ENCODE results near the gene FNDC3A. TPM values are rescaled to one million over a fixed set of nuclear protein-coding genes. Genes with fewer than 3 reads are reported as not detected.

Gene FNDC3A
- total RNA-seq, 5 donors from 2014 or later (not counting 1 experiment from before 2014, with no cell fraction given): 29.7 to 44.4 (median 32.0) TPM

DNA sequence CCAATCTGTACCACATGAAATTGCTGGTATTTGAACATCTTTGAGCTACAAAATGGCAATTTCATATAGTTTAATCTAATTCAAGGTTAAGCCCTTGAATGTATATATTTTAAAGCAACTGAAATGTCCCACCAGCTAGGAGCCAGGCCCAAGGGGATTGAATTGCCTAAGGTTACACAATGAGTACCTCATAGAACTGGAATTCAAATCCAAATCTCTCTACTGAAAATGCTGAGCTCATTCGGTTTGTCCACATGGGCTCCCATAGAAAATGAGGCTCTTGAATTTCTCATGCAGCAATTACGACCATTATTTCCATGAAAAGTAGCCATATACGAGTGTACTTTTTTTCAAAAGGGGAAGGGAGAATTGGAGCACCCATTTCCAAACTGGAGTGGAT is 31.5 kb upstream of the FNDC3A start:
- H3K27me3 Mint-ChIP-seq: peaks cover 2 to 5% of the 10 kb centered on the region in 2 donors
- H3K36me3 Mint-ChIP-seq: no peaks in the 10 kb centered on the region
- ATAC-seq (replicated peaks in 1 of 4) (no peak), DNase-seq (no peak)
- H3K9me3 Mint-ChIP-seq: no peaks in the 10 kb centered on the region
- POLR2A ChIA-PET: no interaction called here
- H3K27ac ChIP-seq (ENCODE audit: low read length): no peak overlapping the region
- no peaks in the 10 kb centered on the region for H3K27me3 ChIP-seq (replicated peaks in 1 of 2; ENCODE audit: control insufficient read depth in 2 of 2, extremely low read depth in 1 of 2, insufficient read depth in 2 of 2, low read length in 1 of 2)
- no peaks in the 10 kb centered on the region for H3K36me3 ChIP-seq (ENCODE audit: control insufficient read depth in 2 of 2, extremely low read depth in 1 of 2, insufficient read depth in 1 of 2, low read length in 1 of 2)
- no peak overlapping the region for H3K4me3 Mint-ChIP-seq
- peaks cover 6 to 13% (median 9%) of the 10 kb centered on the region in 3 donors for H3K4me1 Mint-ChIP-seq
- H3K27ac Mint-ChIP-seq: no peak overlapping the region
- CTCF ChIA-PET: no interaction called here
- no peaks in the 10 kb centered on the region for H3K9me3 ChIP-seq
- no peaks in the 10 kb centered on the region for H3K4me1 ChIP-seq (ENCODE audit: control insufficient read depth in 1 of 2, extremely low read depth in 1 of 2, insufficient read depth in 2 of 2, low read length in 2 of 2)
- 100% methylated on average over 1 of the region's 3 CpGs for WGBS (ENCODE audit: insufficient coverage)
- no peak overlapping the region for H3K4me3 ChIP-seq (ENCODE audit: control insufficient read depth in 1 of 2, extremely low read depth in 1 of 2, low read length in 1 of 2)

GRCh38 chr13:48945626-48946025 is 30.1 kb upstream of the FNDC3A start:
- H3K36me3 Mint-ChIP-seq: no peaks in the 10 kb centered on the region
- ATAC-seq (replicated peaks in 1 of 4) (no peak), DNase-seq (no peak)
- peaks cover 2 to 5% of the 10 kb centered on the region in 2 donors for H3K27me3 Mint-ChIP-seq
- Histone ChIP-seq H3K27me3 (replicated peaks in 1 of 2; ENCODE audit: control insufficient read depth in 2 of 2, extremely low read depth in 1 of 2, insufficient read depth in 2 of 2, low read length in 1 of 2) (no peaks in the 10 kb centered on the region), H3K4me3 (ENCODE audit: control insufficient read depth in 1 of 2, extremely low read depth in 1 of 2, low read length in 1 of 2) (no peak overlapping the region), H3K36me3 (ENCODE audit: control insufficient read depth in 2 of 2, extremely low read depth in 1 of 2, insufficient read depth in 1 of 2, low read length in 1 of 2) (no peaks in the 10 kb centered on the region), H3K9me3 (no peaks in the 10 kb centered on the region), H3K27ac (ENCODE audit: low read length) (no peak overlapping the region), H3K4me1 (ENCODE audit: control insufficient read depth in 1 of 2, extremely low read depth in 1 of 2, insufficient read depth in 2 of 2, low read length in 2 of 2) (no peaks in the 10 kb centered on the region)
- H3K4me3 Mint-ChIP-seq: no peak overlapping the region
- no CpG with 5 or more reads among the region's 1 CpG for WGBS (ENCODE audit: insufficient coverage)
- CTCF ChIA-PET: no interaction called here
- H3K27ac Mint-ChIP-seq: no peak overlapping the region
- POLR2A ChIA-PET: no interaction called here
- H3K9me3 Mint-ChIP-seq: no peaks in the 10 kb centered on the region
- H3K4me1 Mint-ChIP-seq: peaks cover 0 to 2% (median 0%) of the 10 kb centered on the region in 3 donors

DNA sequence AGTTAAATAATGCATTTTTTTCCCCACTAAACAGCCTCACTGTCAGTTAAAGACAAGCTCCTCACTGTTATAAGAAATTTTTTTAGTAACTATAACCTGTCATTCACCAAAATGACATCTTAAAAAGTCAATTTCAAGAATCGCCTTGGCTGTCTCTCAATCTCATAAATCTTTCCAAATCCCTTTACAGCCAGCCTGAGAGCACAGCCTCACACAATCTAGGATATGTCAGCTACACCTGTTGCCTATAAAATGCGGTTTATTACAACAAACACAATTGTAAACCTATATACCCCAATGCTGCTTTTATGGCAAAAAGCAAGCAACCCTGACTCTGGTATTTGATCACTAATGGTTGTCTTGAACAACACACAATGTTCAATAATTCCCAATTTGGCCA is 29.5 kb upstream of the FNDC3A start:
- POLR2A ChIA-PET: no interaction called here
- no peaks in the 10 kb centered on the region for H3K36me3 Mint-ChIP-seq
- no peaks in the 10 kb centered on the region for H3K9me3 Mint-ChIP-seq
- no peak overlapping the region for H3K27ac Mint-ChIP-seq
- H3K9me3 ChIP-seq: no peaks in the 10 kb centered on the region
- peaks cover 2 to 5% of the 10 kb centered on the region in 2 donors for H3K27me3 Mint-ChIP-seq
- ATAC-seq (replicated peaks in 1 of 4) (no peak), DNase-seq (no peak)
- 86% methylated on average over 1 of the region's 2 CpGs for WGBS (ENCODE audit: insufficient coverage)
- H3K4me1 Mint-ChIP-seq: no peaks in the 10 kb centered on the region
- H3K4me3 ChIP-seq (ENCODE audit: control insufficient read depth in 1 of 2, extremely low read depth in 1 of 2, low read length in 1 of 2): no peak overlapping the region
- H3K4me1 ChIP-seq (ENCODE audit: control insufficient read depth in 1 of 2, extremely low read depth in 1 of 2, insufficient read depth in 2 of 2, low read length in 2 of 2): no peaks in the 10 kb centered on the region
- CTCF ChIA-PET: interaction anchor here in 1 of 2 donors (0.5 to 0.6 kb wide), 2 partner anchors 235 to 577 kb away, joined by 3 to 7 read pairs; no protein-coding TSS in a partner anchor
- no peaks in the 10 kb centered on the region for H3K27me3 ChIP-seq (replicated peaks in 1 of 2; ENCODE audit: control insufficient read depth in 2 of 2, extremely low read depth in 1 of 2, insufficient read depth in 2 of 2, low read length in 1 of 2)
- H3K27ac ChIP-seq (ENCODE audit: low read length): no peak overlapping the region
- H3K4me3 Mint-ChIP-seq: no peak overlapping the region
- H3K36me3 ChIP-seq (ENCODE audit: control insufficient read depth in 2 of 2, extremely low read depth in 1 of 2, insufficient read depth in 1 of 2, low read length in 1 of 2): no peaks in the 10 kb centered on the region

DNA sequence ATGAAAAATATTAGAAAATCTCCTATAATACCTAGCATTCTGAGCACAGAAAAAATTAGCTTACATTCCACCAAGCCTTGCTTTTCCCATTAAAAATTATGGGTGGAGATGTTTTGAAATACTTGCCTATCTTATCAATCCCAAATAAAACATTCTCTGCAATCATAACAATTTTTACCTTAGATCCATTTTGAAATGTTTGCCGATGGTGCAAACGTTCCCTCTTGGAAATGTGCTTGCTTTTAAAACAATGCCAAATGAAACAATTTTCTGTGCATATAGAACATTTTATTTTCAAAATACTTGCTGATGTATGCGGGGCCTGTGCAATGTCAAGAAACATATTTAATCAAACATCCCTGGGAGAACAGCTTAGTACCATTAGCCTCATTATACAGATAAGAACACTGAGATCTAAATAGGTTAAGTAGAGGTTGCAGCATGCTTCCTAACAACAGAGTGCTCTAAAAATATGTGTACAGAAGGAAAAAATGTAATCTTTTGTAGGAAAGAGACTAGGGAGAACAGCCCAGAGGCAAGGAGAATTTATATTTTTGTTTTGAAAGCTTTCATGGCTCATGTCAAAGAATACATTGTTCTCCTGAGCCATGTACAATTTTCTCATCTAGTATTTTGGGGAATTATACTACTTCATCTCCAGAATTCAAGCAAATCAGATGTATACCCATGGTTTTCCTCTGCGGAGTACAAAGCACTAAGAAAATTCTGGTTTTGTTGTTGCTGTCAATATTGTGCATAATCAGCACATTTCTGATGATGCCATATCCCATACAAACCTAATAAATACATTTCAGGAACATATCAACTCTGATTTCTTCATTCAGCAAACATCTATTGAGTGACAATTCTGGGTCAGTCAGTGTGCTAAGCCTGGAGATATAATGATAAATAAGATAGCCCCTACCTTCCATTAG is 25.9 kb upstream of the FNDC3A start:
- no peaks in the 10 kb centered on the region for H3K36me3 ChIP-seq (ENCODE audit: control insufficient read depth in 2 of 2, extremely low read depth in 1 of 2, insufficient read depth in 1 of 2, low read length in 1 of 2)
- DNase-seq: no peak
- ATAC-seq (replicated peaks in 1 of 4): no peak
- WGBS (ENCODE audit: insufficient coverage): no CpG with 5 or more reads among the region's 4 CpGs
- no peaks in the 10 kb centered on the region for H3K4me1 ChIP-seq (ENCODE audit: control insufficient read depth in 1 of 2, extremely low read depth in 1 of 2, insufficient read depth in 2 of 2, low read length in 2 of 2)
- no peaks in the 10 kb centered on the region for H3K27me3 Mint-ChIP-seq
- ChIA-PET CTCF (no interaction called here), POLR2A (interaction anchor here in 1 of 2 donors (0.6 kb wide), 1 partner anchor 47 kb away, joined by 3 read pairs; no protein-coding TSS in a partner anchor)
- no peak overlapping the region for H3K4me3 ChIP-seq (ENCODE audit: control insufficient read depth in 1 of 2, extremely low read depth in 1 of 2, low read length in 1 of 2)
- H3K4me3 Mint-ChIP-seq: no peak overlapping the region
- no peaks in the 10 kb centered on the region for H3K36me3 Mint-ChIP-seq
- H3K27me3 ChIP-seq (replicated peaks in 1 of 2; ENCODE audit: control insufficient read depth in 2 of 2, extremely low read depth in 1 of 2, insufficient read depth in 2 of 2, low read length in 1 of 2): no peaks in the 10 kb centered on the region
- no peaks in the 10 kb centered on the region for H3K4me1 Mint-ChIP-seq
- no peak overlapping the region for H3K27ac Mint-ChIP-seq
- H3K9me3 Mint-ChIP-seq: no peaks in the 10 kb centered on the region
- H3K27ac ChIP-seq (ENCODE audit: low read length): no peak overlapping the region
- H3K9me3 ChIP-seq: no peaks in the 10 kb centered on the region

DNA sequence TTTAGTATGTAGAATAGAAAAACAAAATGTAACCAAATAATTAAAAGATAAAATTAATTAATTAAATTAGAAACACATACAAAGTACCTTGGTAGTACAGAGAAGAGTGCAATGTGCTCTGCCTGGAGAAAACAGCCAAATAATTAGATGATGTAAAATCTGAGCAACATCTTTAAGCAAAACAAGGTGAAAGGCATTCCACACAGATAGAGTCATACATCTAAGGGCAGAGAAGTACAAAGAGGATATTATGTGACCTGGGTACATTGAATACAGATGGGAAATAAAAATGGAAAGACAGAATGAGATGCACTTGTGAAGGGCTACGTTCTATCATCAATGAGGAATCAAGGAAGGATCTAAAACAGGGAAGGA is 25.2 kb upstream of the FNDC3A start:
- Mint-ChIP-seq H3K36me3 (no peaks in the 10 kb centered on the region), H3K27ac (no peak overlapping the region), H3K4me1 (no peaks in the 10 kb centered on the region), H3K4me3 (no peak overlapping the region), H3K9me3 (no peaks in the 10 kb centered on the region), H3K27me3 (no peaks in the 10 kb centered on the region)
- CTCF ChIA-PET: no interaction called here
- POLR2A ChIA-PET: no interaction called here
- DNase-seq: no peak
- H3K4me1 ChIP-seq (ENCODE audit: control insufficient read depth in 1 of 2, extremely low read depth in 1 of 2, insufficient read depth in 2 of 2, low read length in 2 of 2): no peaks in the 10 kb centered on the region
- WGBS (ENCODE audit: insufficient coverage): 64% methylated on average over 1 of the region's 1 CpG
- H3K27ac ChIP-seq (ENCODE audit: low read length): no peak overlapping the region
- no peaks in the 10 kb centered on the region for H3K27me3 ChIP-seq (replicated peaks in 1 of 2; ENCODE audit: control insufficient read depth in 2 of 2, extremely low read depth in 1 of 2, insufficient read depth in 2 of 2, low read length in 1 of 2)
- no peak for ATAC-seq (replicated peaks in 1 of 4)
- H3K36me3 ChIP-seq (ENCODE audit: control insufficient read depth in 2 of 2, extremely low read depth in 1 of 2, insufficient read depth in 1 of 2, low read length in 1 of 2): no peaks in the 10 kb centered on the region
- H3K4me3 ChIP-seq (ENCODE audit: control insufficient read depth in 1 of 2, extremely low read depth in 1 of 2, low read length in 1 of 2): no peak overlapping the region
- H3K9me3 ChIP-seq: no peaks in the 10 kb centered on the region

DNA sequence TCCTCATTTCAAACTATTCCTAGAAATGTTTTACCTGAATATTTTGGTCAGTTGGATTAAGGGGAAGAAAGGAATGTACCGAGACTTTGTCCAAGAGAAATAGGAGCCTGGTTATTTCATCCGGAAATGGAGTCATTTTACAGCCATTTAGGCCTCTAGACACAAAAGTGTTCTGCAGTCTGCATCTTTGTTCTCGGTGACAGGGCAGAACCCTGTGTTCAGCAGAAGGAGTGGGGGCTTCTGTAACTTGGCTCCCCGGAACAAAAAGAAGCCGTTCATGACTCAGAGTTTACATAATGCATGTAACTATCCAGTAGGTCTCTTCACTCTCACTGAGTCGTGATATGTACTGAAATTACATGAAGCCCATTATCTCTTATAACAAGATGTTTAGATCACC is 21.6 kb upstream of the FNDC3A start:
- Histone ChIP-seq H3K27me3 (replicated peaks in 1 of 2; ENCODE audit: control insufficient read depth in 2 of 2, extremely low read depth in 1 of 2, insufficient read depth in 2 of 2, low read length in 1 of 2) (no peaks in the 10 kb centered on the region), H3K36me3 (ENCODE audit: control insufficient read depth in 2 of 2, extremely low read depth in 1 of 2, insufficient read depth in 1 of 2, low read length in 1 of 2) (no peaks in the 10 kb centered on the region), H3K27ac (ENCODE audit: low read length) (no peak overlapping the region), H3K4me3 (ENCODE audit: control insufficient read depth in 1 of 2, extremely low read depth in 1 of 2, low read length in 1 of 2) (no peak overlapping the region), H3K4me1 (ENCODE audit: control insufficient read depth in 1 of 2, extremely low read depth in 1 of 2, insufficient read depth in 2 of 2, low read length in 2 of 2) (no peaks in the 10 kb centered on the region), H3K9me3 (no peaks in the 10 kb centered on the region)
- CTCF ChIA-PET: interaction anchor here in 1 of 2 donors (0.5 to 0.8 kb wide), 2 partner anchors 35 to 237 kb away, joined by 3 read pairs; no protein-coding TSS in a partner anchor
- H3K9me3 Mint-ChIP-seq: no peaks in the 10 kb centered on the region
- 71% methylated on average over 4 of the region's 6 CpGs for WGBS (ENCODE audit: insufficient coverage)
- no peak overlapping the region for H3K4me3 Mint-ChIP-seq
- H3K27ac Mint-ChIP-seq: no peak overlapping the region
- H3K36me3 Mint-ChIP-seq: no peaks in the 10 kb centered on the region
- no peaks in the 10 kb centered on the region for H3K4me1 Mint-ChIP-seq
- no peak for ATAC-seq (replicated peaks in 1 of 4)
- no peak for DNase-seq
- no peaks in the 10 kb centered on the region for H3K27me3 Mint-ChIP-seq
- POLR2A ChIA-PET: no interaction called here
